Activated CD4-positive, alpha-beta T cell treated with anti-CD3 and anti-CD28 coated beads for 4 hours (primary cell): ENCODE measurements around the gene MICAL2.

Experiments
- DNase-seq, 2 donors: peaks; one replicate each; pipeline ENCODE4 v3.0.0-alpha.2; 2020

MICAL2 gene

GRCh38 chr11:12157241-12157661, 46.9 kb downstream of the MICAL2 start:
- DNase-seq: peak in 1 of 2 donors; percentile 17

DNA sequence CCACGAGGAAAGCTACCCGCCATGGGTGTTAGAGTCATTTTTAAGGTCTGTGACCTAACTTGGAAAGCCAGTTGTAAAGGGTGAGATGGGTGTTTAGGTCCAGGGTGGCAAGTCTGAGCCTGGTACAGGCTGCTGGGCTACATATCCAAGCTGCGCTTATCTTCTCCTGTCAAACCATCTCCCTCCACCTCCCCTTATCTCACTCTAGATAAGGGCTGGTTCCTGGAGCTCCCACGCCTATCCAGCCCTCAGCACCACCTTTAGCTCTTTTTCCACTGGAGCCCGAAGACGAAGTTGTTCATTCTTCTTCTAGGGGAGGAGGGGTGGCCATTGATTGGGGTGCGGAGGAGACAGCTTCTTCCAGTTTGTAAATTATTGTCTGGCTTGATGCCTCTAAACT, 48.5 kb downstream of the MICAL2 start:
- DNase-seq: no peak

DNA sequence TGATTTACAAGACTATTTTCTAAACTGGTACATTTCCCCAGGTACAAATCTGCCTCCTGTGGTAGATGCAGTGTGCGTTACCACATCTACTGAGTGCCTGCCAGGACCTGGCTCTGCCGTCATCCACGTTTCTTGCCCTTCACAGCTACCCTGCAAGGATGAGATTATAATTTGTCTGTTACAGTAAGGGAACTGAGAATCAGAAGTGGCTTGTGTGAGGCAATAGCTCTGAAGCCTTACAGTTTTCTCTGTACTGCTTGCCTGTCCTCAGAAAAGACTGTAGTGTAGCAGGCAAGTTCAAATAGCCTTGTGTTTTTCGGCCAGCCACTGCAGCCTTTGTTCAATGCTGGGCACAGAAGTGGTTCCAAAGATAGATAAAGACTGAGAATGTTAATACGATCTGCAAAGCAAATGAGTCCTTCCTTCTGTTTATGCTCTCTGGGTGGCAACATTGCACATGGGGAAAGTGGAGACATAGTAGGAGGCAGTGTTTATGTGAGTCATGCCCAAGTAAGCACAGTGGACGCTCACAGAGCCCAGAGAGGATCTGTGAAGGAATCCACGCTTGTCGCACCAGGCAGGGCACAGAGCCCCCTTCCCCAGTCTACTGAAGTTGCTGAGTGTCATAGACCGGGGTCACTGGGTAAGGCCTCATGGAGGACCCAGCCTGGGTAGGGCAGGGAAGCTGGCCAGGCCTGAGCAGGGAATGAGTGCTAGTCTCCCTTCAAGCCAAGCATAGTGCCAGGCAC, 49.1 kb downstream of the MICAL2 start:
- no peak for DNase-seq

- no peak for DNase-seq
These were observed 49.8 kb downstream of the MICAL2 start for GRCh38 chr11:12160231-12160630.

DNA sequence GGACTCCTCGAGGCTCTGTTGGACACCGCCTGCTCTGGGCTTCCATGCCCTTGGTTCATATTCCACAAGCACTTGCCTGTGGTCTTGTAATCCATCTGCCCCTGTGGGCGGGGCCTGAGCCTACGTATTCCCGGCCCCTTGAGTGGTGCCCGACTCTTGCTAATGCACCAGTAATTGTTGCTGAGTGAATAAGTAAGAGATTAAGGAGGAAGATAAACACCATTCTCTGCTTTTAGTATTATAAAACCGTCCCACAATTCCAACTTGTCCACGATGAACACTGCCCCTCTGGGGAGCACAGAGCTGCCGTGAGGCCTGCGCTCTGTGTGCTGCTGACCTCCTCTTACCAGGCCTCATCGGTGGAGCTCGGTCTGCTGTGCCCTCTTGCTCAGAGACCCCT, 50.3 kb downstream of the MICAL2 start:
- DNase-seq: no peak

DNA sequence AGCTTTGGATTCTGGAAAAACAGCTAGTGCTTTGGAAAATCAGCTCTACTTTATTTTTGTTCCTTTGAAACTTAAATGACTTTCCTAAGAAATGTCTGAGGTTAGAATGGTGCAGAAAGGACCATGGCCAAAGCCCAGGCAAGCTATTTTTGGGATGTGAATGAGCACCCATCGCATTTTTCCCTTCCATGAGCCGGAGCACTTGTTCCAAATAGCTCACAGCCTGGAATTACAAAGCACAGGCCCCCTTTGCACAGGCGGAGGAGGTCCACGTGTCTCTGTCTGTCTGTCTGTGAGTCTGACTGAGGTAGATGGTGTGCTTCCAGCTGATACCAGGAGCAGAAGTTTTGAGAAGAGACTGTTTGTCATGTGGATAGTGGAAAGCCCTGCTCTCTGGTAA, 50.7 kb downstream of the MICAL2 start:
- no peak for DNase-seq

DNA sequence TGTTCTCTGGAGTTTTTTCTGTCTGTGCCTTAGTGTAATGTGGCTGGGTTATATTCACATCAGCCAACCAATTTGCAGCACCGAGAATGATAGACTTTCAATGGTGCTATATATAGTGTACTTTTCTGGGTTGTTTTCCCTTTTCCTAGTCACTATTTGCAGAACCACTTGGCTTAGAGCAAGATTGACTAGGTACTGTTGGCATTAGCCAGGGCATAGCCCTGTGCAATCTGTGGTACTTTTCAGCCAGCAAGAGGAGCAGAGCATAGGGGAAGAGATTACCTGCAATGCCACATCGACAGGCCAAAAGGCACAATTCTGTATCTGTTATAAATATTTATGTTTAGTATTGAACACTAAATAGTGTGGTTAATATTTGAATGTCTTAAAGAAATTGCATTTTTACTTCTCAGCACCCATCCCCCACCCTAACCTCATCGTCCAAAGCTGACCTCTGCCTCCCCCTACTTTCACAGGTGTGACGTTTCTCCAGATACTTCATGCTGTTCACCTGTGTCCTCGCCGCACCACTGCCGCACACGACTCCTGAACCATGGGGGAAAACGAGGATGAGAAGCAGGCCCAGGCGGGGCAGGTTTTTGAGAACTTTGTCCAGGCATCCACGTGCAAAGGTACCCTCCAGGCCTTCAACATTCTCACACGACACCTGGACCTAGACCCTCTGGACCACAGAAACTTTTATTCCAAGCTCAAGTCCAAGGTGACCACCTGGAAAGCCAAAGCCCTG, 51.4 kb downstream of the MICAL2 start:
- DNase-seq: no peak

DNA sequence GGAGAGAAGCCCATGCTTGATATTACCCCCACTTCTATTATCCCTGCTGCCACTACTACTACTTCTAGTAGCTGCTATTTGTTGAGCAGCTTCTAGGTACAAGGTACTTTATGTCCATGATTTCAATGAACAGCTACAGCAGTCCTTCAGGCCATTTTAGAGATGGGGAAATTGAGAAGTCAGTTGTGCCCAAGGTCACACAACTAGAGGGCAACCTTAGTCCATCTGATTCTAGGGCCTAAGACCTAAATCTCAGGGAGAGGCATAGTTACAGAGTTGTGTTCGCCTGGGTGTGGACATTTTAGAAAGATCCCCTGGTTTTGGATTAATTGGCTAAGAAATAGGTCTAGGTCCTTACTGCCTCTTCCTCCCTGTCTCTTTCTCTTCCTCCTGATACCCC, 52.3 kb downstream of the MICAL2 start:
- no peak for DNase-seq

DNA sequence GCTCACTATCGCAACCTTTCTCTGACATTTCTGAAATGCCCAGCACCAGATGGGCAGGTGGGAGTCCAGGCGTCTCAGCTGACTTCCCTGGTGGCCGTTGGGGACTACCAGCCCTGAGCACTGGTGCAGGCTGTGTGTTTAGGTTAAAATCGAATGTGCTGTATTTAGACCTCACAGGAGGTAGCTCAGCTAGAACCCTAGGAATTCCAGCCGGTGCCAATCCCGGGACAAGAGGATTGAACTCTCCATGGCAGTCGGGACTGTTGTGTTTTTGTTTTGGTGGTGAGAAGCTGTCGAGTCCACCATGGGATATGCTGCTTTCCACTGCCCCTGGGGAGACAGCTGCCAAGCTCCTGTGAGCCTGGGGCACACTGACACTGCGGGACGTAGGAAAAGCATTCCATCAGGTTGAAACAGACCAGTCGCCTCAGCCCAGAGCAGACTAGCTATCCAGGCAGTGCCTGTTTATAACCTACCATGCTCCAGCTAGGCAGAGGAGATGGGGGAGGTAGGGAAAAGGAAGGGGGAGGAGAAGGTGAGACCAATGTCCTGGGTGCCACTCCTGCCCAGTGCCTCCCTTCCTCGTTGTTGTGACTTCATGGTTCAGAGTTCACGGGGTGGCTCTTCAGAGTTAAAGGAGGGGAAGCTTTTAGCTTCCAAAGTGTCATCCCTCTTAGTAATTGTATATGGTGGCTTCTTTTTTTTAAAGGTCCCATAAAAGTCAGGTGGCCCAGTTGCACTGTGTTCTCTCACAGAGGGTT, 53.0 kb downstream of the MICAL2 start:
- no peak for DNase-seq

DNA sequence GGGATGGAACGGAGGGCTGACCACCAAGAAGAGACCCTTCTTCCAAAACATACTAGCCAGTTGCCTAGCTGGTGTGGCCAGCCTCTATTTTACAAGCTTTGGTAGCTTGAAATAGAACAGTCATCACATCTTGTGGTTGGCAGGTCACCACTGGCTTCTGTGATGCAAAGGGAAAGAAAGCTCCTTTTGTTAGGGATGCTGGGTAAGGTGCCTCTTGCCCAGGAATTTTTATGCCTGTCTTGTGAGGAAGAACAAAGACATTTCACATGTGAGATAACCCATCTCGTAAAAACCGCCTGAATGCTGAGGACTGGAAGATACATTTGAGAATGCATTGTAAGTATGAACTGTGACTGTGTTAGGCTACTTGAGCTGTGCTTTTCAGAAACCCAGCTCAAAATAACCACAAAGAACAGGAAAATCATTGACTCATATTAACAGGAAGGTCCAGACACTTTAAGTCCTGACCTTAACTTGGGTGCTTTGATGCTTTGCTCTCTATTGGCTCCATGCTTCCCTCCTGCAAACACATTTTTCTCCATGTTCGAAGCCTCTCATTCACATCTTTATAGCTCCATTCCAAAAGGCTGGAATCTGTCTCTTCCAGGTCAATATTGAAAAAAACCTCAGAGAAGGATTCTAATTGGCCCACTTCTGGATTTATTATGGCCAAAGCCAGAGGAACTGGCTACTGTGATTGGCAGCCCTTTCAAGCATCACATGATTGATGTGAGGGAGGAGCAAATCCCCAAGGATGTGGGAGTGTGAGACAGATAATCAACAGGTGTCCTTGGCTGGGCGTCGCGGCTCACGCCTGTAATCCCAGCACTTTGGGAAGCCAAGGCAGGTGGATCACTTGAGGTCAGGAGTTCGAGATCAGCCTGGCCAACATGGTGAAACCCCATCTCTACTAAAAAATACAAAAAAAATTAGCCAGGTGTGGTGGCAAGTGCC, 53.9 kb downstream of the MICAL2 start:
- no peak for DNase-seq

DNA sequence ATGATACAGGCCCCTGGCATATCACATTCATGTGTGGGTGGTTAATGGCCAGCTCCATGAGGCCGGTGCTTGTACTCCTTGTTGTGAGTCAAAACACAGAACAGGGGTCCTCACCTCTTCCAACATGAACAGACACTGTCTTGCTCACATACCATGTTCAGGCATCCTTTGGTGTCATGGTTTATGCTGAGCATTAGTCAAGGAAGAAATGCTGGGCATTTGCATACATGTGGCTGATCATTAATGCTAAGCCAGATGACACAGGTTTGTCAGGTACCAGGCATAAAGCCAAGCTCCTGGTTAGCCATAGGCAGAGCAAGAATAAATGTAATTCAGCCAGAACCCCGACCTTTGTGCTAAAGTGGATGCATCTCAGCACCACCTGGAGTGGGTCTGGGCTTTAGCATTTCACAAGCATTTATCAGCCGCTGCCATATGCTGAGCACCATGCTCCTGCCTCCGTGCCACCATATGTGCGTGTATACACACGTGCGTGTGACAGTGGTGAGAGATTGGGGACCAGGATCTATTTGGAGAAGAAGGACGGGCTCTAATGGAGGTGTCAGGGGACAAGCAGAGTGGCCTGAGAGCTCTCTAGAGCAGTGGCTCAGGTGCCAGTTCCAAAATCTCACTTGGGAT, 55.0 kb downstream of the MICAL2 start:
- no peak for DNase-seq

GRCh38 chr11:12166299-12167060, 56.1 kb downstream of the MICAL2 start:
- DNase-seq: no peak

DNA sequence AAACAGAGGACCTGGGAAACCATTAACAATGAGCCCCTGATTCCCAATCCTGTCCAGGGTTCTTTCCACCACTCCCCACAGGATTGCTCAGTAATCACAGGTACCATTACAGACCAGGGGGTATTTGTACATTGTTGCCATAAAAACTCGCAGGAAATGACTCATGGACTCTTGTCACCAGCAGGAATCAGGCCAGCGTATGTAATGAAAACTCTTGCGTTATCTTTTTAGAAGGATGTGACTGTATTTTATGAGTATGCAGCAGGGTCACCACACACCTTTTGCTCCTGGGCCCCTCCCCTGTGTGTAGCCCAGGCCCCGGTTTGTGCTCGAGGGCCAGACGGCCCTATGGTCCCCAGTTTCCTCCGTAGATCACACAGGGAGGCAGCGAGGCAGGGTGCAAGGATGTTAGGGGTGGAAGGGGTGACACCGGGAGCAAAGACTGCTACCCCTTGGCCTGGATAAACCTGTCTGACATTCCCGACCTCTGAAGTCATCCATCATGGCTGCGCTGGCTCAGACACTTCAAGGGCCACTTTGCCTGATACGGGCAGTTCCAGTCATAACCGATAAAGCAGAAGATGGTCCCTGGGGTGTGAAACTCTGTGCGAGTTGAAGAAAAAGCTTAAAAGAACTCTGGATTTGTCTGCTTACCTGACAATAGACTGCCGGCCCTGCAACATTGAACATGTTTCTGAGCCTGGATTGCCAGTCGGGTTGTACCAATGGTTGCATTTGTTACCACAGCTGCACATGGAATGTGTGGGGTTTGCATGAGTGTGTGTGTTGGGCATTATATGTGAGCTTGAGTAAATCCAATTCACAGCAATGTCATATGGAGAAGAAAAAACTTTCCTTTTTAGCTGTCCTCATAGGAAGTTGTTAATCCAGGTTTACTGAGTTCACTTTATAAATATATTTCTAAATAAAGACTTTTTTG, 56.9 kb downstream of the MICAL2 start:
- DNase-seq: no peak

DNA sequence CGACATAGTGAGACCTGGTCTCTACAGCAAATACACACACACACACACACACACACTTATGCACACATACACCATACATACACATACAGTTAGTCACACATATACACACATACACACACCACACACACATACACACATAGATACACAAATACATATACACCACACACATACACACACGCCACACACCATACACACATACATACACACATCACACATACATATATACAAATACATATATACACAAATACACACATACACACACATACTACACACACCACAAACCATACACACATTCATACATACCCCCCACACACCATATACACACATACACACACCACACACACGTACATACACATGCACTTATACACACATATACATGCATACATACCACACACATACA, 57.7 kb downstream of the MICAL2 start:
- DNase-seq: no peak

DNA sequence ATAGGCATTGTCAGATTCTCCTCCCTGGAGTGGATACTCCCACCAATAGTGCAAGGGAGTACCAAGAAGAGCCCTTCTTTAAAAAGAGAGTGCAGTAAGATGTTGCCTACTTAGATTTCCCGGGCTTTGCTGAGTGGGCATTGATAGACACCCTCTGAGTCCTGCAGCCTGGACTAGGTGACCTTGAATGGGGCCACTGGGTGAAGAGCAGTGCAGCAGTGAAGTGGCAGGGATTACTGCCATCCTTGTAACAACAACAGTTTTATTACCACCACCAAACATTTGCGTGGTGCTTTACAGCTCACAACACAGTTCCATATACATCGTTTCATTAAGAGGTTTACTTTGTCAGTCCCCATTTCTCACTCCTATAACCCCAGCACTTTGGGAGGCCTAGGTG, 59.4 kb downstream of the MICAL2 start:
- DNase-seq: no peak

DNA sequence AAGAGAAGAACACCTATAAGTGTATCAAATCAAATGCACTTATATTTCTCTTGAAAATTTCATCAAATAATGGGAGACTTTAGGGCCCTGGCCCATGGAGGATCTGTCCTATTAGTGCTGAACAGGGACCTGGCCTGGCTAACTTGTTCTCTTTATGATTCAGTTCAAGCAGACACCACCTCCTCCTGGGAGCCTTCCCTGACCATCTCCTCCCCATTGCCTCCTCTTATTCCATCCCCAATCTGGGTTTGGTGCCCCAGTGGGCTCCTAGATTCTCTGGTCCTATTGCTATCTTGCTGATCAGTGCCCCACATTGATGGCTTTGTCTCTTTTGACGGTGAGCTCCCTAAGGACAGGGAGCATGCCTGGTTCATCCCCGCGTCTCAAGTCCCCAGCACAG, 60.1 kb downstream of the MICAL2 start:
- no peak for DNase-seq

DNA sequence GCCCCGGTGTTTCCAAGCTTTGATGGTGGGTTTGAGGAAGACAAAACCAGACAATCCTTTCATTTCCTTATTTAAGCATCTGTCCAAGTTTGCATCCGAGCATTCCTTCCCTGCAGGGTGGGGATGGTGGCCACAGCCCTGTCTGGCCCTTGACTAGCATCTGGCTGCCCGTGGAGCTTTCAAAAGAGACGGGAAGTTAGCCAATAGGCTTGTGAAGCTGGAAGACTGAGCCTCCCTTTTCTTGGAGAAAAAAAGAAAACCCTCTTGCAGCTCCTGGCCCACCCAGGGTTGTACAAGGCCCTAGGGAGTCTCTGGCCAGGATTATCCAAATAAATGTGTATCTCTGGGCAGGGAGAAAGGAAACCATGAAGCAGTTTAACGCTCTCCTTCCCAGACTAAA, 60.6 kb downstream of the MICAL2 start:
- DNase-seq: no peak

GRCh38 chr11:12171921-12172320, 61.5 kb downstream of the MICAL2 start:
- no peak for DNase-seq

- no peak for DNase-seq
These were observed 62.2 kb downstream of the MICAL2 start for GRCh38 chr11:12172493-12173013.

DNA sequence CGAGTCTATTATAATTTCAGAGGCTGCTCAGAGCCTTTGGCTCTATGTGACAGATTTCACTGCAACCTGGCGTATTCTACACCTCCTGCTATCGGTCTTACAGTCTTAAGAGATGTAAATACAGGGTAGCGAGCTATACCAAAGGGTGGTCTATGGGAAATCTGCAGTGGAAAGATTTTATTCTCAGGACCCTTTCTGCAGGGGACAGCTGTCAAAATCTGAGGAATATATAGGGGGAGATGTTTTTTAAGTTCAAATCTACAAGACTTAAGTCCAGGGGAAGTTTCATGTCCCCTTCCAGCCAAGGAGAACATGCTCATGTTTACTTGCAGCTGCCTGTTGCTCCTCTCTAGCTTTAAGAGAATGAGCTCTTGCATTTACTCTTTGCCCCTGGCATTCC, 62.7 kb downstream of the MICAL2 start:
- no peak for DNase-seq
